Femur (tissue), 1 donor: Measurements from ENCODE around the gene CEACAM6.

Experiments
- DNase-seq: peaks from one replicate; pipeline ENCODE4 v3.0.0-alpha.2; 2017

CEACAM6 gene

DNA sequence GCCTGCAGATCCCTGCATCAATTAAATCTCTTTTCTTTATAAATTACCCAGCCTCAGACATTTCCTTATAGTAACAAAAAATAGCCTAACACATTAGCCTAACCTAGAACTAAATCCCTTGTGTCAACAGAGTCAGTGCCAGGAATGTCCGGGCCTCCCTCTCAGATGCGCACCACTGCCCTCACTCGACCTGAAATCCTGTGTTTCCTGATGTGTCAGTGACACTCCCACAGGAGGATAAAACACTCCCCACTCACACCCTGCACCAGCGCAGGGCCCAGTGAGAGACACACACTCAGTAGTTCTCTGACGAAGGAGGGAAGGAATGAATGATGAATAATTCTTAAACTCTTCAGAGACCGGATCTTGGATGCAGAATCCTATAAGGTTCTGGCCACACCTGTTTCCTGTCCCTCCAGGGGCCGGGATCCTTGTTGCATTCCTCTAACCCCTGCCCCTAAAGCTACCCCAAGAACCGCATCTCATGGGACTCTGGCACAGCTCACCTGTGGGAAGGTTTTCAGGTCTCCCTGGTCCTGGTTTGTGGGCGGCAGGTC is 44.2 kb downstream of the CEACAM6 start:
- DNase-seq = no peak

DNA sequence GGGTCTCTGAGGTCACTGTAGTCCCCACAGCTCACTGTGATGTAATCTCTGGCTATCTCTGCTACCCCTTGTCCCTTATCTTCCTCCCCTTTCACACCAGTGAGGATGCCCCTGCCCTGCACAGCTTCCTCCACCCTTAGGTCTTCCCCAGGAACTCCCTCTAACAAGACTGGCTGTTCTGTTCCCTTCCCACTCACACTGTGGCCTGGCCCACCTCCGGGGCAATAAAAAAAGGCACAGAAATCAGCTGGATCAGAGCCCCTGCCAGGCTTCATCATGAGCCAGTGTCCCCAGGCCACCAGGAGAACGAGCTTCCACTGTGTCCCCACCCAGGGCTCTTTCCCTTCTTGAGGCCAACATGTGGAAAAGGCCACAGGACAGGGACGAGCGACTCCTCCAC is 45.7 kb downstream of the CEACAM6 start:
- DNase-seq = no peak

DNA sequence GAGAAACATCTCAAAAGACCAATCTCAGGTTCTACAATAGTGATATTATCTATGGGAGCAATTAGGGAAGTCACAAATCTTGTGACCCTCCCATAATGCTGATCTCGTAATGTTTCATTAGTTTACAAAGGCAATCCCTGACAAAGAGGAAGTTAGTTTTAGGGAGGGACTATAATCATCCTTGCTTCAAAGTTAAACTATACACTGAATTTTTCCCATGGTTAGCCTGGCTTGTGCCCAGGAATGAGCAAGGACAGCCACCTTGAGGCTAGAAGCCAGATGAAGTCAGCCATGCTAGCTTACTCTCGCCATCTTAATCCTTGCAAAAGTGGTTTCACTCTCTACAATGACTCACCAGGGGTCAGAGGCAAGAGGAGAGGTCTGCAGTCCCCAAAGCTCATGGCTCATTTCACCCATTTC is 46.5 kb downstream of the CEACAM6 start:
- DNase-seq = no peak

DNA sequence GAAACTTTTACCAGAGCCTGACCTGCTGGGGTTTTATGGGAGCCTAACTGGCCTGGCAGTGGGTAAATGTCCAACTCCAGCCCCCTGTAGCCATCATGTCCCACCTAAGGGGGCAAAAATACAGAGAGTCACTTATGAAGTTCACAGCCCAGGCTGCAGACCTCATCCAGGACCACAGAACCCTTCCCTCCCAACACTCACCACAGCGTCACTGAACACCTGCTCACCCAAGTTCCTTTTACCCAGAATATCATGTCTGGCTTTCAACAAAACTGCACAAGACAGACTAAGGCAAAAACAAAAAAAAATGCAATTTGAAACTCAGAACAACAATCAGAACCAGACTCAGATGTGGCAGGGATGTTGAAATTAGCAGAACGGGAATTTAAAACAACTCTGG is 47.4 kb downstream of the CEACAM6 start:
- DNase-seq = no peak

DNA sequence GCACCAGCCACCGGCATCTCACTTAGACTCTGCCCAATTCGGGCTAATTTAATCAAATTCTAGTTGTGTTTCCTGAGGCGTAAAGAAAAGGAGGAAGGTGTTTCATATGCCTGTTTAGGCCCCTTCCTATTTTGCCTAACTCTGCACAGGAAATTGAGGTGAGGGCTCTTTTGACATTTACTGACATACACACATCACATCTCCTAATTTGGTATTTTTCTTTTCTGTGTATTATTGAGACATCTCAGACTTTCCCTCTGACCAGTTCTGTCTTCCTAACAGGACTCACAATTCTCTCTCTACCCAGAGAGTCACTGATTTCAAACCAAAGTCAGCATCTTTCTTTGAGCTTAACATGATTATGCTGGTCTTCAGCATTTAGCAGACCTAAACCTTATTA is 49.0 kb downstream of the CEACAM6 start:
- DNase-seq = no peak

DNA sequence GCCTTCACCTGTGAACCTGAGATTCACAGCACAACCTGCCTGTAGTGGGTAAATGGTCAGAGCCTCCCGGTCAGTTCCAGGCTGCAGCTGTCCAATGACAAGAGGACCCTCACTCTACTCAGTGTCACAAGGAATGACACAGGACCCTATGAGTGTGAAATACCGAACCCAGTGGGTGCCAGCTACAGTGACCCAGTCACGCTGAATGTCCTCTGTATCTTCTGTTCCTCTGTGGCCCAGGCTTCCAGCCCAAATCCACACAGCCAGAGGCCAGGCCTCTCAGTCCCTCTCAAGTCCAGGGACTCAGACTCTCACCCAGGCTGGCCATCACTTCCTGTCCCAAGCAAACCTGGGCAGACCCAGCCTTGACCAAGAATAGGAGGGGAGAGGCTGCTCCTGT is 51.8 kb downstream of the CEACAM6 start:
- no peak for DNase-seq

DNA sequence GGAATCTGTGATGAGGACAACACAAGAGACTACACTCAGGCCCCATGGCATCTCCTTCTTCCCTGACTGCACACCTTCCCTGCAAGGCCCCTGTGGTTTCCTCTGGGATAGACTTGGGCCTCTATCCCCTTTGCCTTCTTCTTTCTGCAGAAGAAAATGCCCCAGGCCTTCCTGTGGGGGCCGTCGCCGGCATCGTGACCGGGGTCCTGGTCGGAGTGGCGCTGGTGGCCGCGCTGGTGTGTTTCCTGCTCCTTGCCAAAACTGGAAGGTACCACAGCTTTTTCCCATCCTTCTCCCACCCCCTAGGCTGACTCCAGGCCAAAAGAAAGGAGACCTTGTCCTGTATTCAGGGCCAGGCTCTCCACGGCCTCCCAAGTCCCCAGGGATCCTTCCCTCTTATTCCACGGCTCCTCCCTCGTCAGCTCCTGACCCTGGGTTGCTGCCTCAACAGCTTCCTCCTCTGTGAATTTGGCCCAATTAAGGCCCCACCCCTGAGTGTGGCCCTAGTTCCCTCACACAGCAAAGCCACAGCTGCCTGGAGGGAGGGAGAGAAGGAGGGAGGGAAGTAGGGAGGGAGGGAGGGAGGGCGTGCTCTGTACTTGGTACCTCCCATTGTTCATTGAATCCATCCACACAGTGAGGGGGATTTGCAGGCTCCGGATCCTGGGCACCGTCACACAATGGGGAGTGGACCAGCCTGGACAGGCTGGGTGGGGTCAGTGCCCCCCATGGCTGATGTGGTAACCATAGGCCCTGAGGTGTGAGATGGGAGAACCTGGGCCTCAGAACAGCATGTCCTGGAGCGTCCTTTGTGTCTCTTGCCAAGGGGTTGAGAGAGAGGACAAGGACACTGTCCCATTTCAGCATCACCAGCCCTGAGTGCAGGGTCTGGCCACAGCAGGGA is 53.6 kb downstream of the CEACAM6 start:
- no peak for DNase-seq

DNA sequence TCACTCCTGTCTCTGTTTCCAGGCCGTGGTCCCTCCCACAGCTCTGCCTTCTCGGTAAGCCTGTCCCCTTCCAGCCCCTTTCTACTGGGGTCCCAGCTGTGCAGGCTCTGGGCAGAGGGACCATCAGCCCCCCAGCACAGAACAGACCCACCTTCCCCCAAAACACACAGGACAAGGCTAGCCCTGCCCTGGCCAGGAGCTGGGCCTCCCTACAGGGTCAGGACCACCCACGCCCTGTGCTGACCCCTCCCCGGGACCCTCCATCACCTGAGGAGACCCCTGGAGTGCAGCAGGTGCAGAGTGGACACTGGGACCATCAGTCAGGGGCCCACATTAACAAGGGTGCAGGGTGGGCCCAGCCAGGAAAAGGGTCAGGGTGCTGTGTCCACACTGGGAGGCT is 55.0 kb downstream of the CEACAM6 start:
- DNase-seq = no peak

DNA sequence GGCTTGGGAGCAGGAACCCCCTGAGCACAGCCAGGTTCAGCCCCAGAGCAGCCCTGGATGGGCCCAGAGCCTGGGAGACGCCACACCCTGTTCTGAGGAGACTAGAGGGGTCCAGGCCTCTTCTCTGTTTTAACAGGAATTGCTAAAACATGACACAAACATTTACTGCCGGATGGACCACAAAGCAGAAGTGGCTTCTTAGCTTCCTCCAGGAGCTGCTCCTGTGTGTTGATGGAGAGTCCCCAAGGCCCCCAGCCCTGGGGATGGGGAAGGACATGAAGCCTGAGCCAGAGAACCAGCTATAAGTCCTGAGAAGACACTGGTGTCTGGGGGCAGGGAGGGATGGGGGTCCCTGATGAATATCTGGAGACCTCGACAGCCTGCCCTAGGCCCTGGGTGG is 55.7 kb downstream of the CEACAM6 start:
- peak; percentile 50 for DNase-seq

DNA sequence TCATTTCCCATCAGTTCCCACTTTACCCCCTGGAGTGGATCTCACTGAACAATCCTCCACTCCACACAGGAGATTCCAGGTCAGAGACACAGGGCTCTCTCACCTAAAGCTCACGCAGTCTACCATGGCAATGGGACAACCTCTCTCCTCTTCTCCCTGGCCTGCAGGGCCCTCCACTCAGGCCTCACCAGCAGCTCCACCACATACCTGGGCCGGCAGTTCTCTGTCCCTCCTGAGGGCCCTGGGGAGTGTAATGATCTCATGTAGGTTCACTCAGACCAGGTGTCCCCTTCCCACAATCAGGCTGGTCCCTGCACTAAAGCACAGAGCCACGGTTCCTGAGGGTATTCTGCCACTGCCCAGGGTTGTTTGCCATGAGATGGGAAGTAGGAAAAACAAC is 56.7 kb downstream of the CEACAM6 start:
- no peak for DNase-seq

DNA sequence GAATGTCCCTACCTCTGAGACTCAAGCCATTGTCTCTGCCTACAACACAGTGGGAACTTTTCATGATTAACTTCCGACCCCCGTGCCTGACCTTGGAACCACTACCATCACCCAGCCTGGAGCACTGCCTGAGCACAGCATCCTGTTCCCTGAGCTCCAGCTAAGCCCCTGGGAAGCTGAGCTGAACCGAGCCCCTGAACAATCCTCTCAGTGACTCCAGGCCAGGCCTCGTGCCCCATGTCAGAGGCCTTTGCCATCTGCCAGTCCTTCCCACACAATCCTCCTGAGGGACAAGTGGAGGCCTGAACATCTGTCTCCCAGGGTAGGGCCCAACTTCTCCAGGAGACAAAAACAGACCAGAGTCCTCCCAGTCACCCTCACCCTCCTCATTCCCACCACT is 58.6 kb downstream of the CEACAM6 start:
- DNase-seq = no peak

DNA sequence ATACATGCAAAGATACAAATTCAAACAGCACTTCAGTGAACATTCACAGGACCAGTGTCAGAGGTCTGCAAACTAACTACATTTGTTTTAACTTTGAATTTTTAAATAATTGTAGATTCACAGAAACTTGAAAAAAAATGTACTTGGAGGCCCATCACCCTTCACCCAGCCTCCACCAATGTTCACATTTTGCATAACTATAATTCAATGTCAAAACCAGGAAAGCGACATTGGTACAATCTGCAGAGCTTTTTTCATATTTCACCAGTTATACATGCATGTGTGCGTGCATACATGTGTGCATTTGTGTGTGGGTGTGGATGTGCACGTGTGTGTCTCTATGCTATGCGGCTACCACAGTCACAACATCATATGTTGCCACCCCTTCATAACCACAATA is 60.0 kb downstream of the CEACAM6 start:
- DNase-seq = no peak

DNA sequence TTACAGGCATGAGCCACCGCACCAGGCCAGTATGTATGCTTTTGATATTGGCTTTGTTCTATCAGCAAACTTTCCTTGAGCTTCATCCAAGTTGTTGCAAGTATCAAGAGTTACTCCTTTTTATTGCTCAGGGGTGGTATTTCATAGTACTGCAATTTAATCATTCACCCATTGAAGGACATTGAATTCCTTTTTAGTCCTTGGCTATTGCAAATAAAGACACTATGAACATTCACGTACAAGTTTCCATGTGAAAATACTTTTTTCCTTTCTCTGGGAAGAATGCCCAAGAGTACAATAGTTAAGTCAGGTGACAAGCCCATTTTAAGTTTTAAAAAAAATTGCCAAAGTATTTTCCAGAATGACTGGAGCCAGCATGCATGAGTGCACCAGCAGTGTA is 61.4 kb downstream of the CEACAM6 start:
- no peak for DNase-seq

DNA sequence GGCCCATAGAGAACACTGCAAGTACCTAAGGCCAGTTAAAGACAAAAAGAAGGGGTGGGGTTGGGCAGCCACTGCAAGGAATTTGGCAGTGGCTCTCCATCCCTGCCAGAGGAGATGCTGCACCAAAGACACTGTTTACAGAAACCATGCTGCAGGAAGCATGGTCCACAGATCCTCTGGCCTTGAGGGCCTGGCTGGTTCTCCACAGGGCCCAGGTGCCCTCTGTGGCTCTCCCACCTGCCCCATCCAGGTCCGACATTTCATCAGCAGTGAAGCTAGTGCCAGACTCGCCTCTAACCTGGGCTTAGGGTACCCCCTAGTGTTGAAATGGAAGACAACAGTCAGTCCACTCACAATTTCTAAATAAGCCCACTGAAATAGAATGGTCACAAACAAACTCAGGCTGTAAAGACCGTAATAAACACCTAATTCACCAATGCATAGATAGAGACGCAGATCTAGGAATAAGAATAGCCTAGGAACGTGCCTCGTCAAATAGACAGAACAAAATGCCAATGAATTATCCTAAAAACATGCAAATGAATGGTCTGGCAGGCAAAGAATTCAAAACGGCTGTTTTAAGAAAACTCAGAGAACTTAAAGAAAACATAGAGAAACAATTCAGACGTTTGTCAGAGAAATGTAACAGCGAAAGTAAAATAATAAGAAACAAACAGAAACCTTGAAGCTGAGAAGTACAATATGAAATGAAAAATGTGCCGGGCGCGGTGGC is 65.8 kb downstream of the CEACAM6 start:
- no peak for DNase-seq
